NK-92 treated with Interleukin-12 subunit alpha and Interleukin-12 subunit beta, amount 100 ng/mL, for 24 hours (cell line): ENCODE measurements around the gene PPP2R2D.

Experiments used
- DNase-seq: peaks from one replicate; lab custom pipeline; 2025; lab: John Stamatoyannopoulos, UW

Gene PPP2R2D

GRCh38 chr10:131900350-131901152 lies at the start of gene PPP2R2D:
TSS of gene PPP2R2D (plus strand) at chr10:131901008. CDS start at chr10:131901149, 141 bp downstream.
- peak; percentile 85 for DNase-seq

GRCh38 chr10:131851346-131851745 lies 49.5 kb upstream of the PPP2R2D start:
- no peak for DNase-seq

- no peak for DNase-seq
These were observed 48.5 kb upstream of the PPP2R2D start for GRCh38 chr10:131852176-131852822.

GRCh38 chr10:131852823-131853609 lies 47.8 kb upstream of the PPP2R2D start:
- no peak for DNase-seq

GRCh38 chr10:131853610-131853964 lies 47.2 kb upstream of the PPP2R2D start:
- DNase-seq: no peak

- no peak for DNase-seq
These were observed 46.1 kb upstream of the PPP2R2D start for GRCh38 chr10:131854579-131855335.

GRCh38 chr10:131855461-131856401 lies 45.1 kb upstream of the PPP2R2D start:
- DNase-seq: no peak

GRCh38 chr10:131856441-131857094 lies 44.2 kb upstream of the PPP2R2D start:
- DNase-seq: no peak

- no peak for DNase-seq
These were observed 43.4 kb upstream of the PPP2R2D start for GRCh38 chr10:131857156-131858117.

GRCh38 chr10:131858118-131858515 lies 42.7 kb upstream of the PPP2R2D start:
- DNase-seq: no peak

GRCh38 chr10:131858583-131859340 lies 42.0 kb upstream of the PPP2R2D start:
- no peak for DNase-seq

- DNase-seq: no peak
These were observed 41.3 kb upstream of the PPP2R2D start for GRCh38 chr10:131859341-131860020.

GRCh38 chr10:131860311-131860710 lies 40.5 kb upstream of the PPP2R2D start:
- DNase-seq: no peak

GRCh38 chr10:131860806-131861440 lies 39.9 kb upstream of the PPP2R2D start:
- DNase-seq: no peak

GRCh38 chr10:131862548-131862947 lies 38.3 kb upstream of the PPP2R2D start:
- no peak for DNase-seq

GRCh38 chr10:131865223-131865917 lies 35.4 kb upstream of the PPP2R2D start:
- DNase-seq: no peak

- DNase-seq: no peak
These were observed 34.1 kb upstream of the PPP2R2D start for GRCh38 chr10:131866673-131867072.
